HG02678 (cell line): ENCODE results near the gene NAA50.

Experiments used
- ATAC-seq: cut with Tn5 transposase; IDR thresholded peaks from one replicate; pipeline ENCODE4 v1.9.1; 2021; ENCODE audit warnings: mild to moderate bottlenecking, moderate library complexity; ENCODE audit not compliant: unreplicated experiment

Gene NAA50

GRCh38 chr3:113745756-113746547 is at the start of gene NAA50:
Gene NAA50 (minus strand): TSS chr3:113746249. CDS start chr3:113745949, 300 bp downstream.
- ATAC-seq: peak; percentile 51

GRCh38 chr3:113795693-113796092 is 49.6 kb upstream of the NAA50 start:
- no peak for ATAC-seq

- no peak for ATAC-seq
These were observed 48.5 kb upstream of the NAA50 start for GRCh38 chr3:113794526-113794925.

DNA sequence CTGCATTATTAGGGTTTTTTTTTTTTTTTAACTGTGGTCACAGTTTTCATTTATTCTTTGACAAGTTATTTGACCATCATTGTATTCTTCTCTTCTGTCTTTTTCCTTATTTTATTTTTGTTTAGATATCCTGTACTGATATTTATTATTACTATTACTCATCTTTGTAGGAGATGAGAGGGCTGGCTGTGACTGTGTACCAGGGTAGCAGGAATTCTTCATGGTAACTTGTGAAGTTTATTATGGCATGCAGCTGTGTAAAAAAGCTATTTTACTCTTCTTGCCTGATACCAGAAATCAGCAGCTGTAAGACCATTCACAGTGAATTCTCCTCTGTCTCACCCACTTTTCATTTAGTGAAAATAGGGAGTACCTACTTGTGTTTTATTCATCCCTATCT is 45.3 kb upstream of the NAA50 start:
- no peak for ATAC-seq

- no peak for ATAC-seq
These were observed 37.9 kb upstream of the NAA50 start for GRCh38 chr3:113783980-113784379.

- peak; percentile 65 for ATAC-seq
These were observed 37.4 kb upstream of the NAA50 start for GRCh38 chr3:113783463-113783862.

GRCh38 chr3:113776564-113776963 is 30.5 kb upstream of the NAA50 start:
- ATAC-seq: no peak

GRCh38 chr3:113775516-113775915 is 29.5 kb upstream of the NAA50 start:
- no peak for ATAC-seq

GRCh38 chr3:113773381-113773780 is 27.3 kb upstream of the NAA50 start:
- no peak for ATAC-seq

- no peak for ATAC-seq
These were observed 25.9 kb upstream of the NAA50 start for GRCh38 chr3:113771993-113772392.

DNA sequence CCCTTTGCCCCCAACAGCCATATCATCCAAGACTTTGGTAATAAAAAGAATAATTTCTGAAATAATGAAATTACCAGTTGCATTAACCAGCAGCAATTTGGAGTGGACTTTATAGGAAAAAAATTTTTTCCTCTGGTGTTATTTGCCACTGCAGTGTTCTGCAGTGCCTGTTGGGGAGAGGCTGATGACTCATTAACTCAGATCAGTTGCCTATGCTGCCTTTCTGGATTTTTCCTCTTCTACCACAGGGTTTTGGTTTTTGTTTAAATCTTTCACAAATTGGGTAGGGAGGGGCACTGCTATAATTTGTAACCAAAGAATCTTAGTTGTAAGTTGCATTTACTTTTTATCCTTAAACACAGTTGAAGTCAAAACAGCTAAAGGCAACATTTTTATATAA is 23.5 kb upstream of the NAA50 start:
- ATAC-seq: peak; percentile 71

GRCh38 chr3:113764698-113765097 is 18.6 kb upstream of the NAA50 start:
- ATAC-seq: no peak

DNA sequence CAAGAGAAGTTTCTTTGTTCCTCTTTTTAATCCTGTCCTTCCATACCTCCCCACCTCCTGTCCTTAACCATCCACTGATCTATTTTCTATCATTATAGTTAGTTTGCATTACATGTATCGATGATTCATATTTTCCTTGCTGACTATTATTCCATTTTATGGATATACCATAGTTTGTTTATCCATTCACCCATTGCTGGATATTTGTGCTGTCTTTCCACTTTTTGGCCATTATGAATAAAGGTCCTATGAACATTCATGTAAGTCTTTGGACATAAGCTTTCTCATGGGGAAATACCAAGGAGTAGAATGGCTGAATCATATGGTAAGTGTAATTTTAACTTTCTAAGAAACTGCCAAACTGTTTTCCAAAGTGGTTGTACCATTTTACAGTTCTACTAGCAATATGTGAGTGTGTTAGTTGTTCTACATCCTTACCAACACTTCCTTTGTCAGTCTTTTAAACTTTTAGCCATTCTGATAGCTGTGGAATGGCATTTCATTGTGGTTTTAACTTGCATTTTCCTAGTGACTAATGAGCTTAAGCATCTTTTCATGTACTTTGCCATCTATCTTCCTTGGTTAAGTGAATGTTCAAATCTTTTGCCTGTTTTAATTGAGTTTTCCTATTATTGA is 12.5 kb upstream of the NAA50 start:
- ATAC-seq: no peak

DNA sequence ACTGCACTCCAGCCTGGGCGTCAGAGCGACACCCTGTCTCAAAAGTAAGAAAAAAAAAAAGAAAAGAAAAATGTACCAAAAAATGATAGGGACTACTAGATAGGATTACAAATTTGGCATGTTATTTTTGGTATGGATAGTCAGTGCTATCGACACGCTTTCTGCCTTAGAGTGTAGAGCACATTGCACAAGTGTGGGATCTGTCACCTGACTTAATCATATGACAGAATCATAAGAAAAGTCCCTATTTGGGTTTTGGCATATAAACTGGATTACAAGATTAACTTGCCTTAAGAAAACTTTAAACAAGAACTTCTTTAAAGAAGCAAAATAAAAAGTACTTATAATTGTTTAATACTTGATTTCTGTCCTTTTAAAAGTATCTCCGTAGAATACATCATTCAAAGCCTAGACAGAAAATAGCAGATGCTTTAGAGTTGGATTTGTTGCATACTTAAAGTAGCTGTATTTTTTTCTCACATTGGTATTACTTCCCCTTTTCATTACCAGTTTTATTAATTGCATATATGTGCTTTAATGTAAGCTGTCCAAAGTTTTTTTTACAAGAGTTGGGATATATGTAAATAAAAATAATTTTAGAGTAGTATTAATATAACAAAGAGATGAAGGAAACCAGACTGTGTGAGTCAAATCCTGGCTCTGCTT is 8.6 kb upstream of the NAA50 start:
- no peak for ATAC-seq

DNA sequence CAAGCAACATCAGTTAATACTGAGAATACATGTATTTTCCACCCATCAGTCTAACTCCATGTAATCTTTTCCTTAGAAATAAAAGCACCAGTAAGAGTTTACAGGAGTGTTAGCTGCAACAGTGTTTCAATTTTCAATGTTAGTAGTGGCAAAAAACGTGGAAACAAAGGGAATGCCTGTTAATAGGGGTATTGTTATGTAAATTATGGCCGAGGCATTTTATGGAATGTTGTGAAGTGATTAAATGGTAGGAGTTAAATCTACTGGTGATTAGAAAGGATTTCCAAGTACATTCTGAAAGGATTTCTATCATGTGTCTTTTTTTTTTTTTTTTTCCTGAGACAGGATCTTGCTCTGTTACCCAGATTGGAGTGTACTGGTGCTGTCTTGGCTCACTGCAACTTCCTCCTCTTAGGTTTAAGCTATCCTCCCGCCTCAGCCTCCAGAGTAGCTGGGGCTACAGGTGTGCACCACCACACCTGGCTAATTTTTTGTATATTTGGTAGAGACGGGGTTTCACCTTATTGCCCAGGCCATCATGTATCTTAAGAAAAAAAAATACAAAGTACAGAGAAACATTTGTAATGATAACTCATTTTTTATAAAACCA is 7.4 kb upstream of the NAA50 start:
- no peak for ATAC-seq

DNA sequence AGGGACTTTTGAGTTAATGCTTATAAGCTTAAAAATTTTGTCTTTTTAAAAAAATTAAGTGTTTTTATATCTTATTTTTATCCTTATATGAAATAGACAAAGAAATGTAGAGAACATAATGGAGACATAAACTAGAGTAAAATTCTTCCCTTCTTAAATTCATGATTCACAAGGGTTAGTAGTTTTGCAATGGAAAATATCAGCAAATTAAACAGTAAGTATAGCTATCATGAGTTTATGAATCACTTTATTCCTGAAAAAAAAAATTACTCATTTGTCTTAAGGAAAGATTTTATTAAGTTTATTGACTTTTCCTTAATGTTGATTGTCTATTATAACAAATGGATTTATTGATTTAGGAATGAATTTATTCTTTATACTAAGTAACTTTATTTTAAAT is 5.1 kb upstream of the NAA50 start:
- ATAC-seq: no peak

GRCh38 chr3:113747283-113748046 is 1.4 kb upstream of the NAA50 start:
- ATAC-seq: no peak

DNA sequence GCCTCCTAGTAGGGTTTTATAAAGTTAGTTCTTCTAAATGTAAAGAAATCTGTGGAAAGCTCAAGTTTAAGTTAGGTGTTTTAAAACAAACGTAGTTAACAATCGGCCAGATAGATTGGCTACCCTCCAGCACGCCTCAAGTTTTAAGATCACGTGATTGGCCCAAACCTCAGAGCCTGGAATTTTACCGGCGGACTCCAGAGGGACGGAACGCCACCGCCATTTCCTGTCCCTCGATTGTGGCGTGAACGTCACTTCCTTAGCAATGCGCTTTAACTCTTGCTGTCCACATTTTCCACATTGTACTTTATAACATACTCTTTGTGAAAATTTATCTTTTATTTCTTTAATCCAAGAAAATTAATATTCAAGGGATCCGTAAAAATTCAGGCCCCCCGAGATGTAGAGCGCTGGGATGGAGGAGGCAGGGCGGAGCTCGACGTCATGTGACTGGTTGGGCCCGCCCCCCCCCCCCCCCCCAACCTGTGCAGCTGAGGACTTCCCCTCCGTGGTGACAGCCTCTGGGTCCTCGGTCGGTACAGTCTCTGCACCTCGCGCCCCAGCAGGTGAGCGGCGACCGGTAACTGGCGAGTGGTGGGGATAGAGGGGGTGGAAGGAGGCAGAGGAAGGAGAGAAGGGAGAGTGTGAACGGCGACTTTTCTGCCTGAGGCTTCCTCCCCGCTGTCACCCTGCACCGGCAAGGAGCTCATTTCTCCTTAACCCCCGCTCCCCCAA is 666 bp upstream of the NAA50 start, which contains the start of gene ATP6V1A:
Gene ATP6V1A (plus strand): TSS at position 488 of the 735 bp plus-strand sequence. CDS start 31,719 bp downstream, outside the sequence.
- ATAC-seq: peak; percentile 45

DNA sequence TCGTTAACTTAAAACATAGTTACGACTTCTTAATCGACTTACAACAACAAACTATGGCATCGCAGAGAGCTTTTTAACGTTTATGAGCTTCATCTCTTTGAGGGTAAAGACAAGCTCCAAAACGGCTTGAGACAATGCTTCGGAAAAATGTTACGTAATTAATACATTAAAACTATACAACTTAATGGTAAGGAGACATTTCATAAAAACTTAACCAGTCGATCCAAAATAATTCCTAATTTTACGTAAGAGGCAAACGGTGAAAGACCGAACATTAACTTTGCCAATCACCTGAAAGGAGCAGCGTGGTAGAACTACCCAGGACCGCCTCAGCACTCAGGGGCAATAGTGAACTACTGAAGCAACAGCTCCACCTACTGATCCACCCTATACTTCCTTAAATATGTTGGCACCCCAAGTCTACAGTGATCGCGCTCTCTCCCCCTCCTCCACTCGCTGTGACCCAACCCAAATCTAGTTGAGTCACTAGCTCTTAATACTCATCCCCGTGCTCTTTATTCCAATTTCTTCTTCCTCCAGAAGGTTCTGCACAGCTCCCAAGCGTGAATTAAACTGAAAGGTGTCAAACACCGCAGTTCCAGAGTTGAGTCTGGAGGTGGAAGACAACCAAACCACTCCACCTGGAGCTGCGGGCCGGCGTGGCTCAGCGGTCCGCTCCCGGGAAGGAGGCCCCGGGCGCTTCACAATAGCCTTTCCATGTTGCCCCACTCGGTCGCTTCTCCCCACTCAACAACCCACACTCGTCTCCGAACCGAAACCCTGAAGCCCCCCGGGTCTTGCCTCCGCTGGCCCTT is 901 bp downstream of the NAA50 start:
- peak; percentile 46 for ATAC-seq
